ENCODE results near the gene B4GAT1.

- no peak for TF ChIP-seq CTCF (IDR thresholded peaks at IDR 0.05; ENCODE audit: insufficient read depth, low read depth, low read length)
- no peak for TF ChIP-seq EZH2 (IDR thresholded peaks at IDR 0.05; ENCODE audit: insufficient read depth, low read length)
Measured at GRCh38 chr11:66345316-66345649, 2.1 kb downstream of the B4GAT1 start.

Data from astrocyte (in vitro differentiated cells and primary cell).